Measurements from ENCODE around the gene CXCL12.
A peak's percentile ranks its signal among the peaks of the same experiment; 100 is the strongest.

CXCL12 gene

GRCh38 chr10:44372181-44372580 is 12.7 kb downstream of the CXCL12 start:
- Histone ChIP-seq H3K23ac (ENCODE audit: low read length in 2 of 2) (no peak overlapping the region), H3K27ac (ENCODE audit: low read length, poor library complexity, severe bottlenecking) (no peak overlapping the region), H3K4me1 (ENCODE audit: control insufficient read depth, insufficient read depth, low read depth, low read length) (peaks cover 10% of the 10 kb centered on the region), H2BK15ac (ENCODE audit: low read depth, poor library complexity, severe bottlenecking) (no peak overlapping the region), H3K14ac (ENCODE audit: low read length in 2 of 2) (no peak overlapping the region), H3K9ac (ENCODE audit: low read length) (no peak overlapping the region), H3K4me2 (ENCODE audit: low read length, poor library complexity, severe bottlenecking) (no peak overlapping the region), H4K8ac (ENCODE audit: low read length) (no peak overlapping the region), H3K4me3 (ENCODE audit: insufficient read depth in 1 of 2, low read depth in 1 of 2, low read length in 2 of 2) (no peak overlapping the region), H3K18ac (ENCODE audit: low read depth in 1 of 2, low read length in 2 of 2) (no peak overlapping the region), H3K4ac (ENCODE audit: low read depth in 1 of 2, low read length in 2 of 2) (no peak overlapping the region), H2AK5ac (ENCODE audit: low read length, severe bottlenecking) (no peak overlapping the region), H2AFZ (ENCODE audit: low read depth, low read length) (no peak overlapping the region), H2BK120ac (ENCODE audit: low read depth, low read length) (no peak overlapping the region), H3K9me3 (ENCODE audit: control insufficient read depth, low read length) (no peaks in the 10 kb centered on the region), H3K79me1 (replicated peaks; ENCODE audit: low read length, poor library complexity, severe bottlenecking) (peaks cover 3% of the 10 kb centered on the region), H3K36me3 (ENCODE audit: control insufficient read depth in 1 of 2, insufficient read depth in 2 of 2, low read depth in 1 of 2, low read length in 2 of 2) (peaks cover 44 to 68% of the 10 kb centered on the region in 2 experiments), H2BK5ac (ENCODE audit: low read depth, low read length, poor library complexity, severe bottlenecking) (no peak overlapping the region), H4K91ac (ENCODE audit: low read length) (no peak overlapping the region), H3K27me3 (ENCODE audit: control insufficient read depth in 1 of 2, insufficient read depth in 1 of 2, low read length in 2 of 2) (no peaks in the 10 kb centered on the region), H2BK12ac (ENCODE audit: low read length in 2 of 2) (no peak overlapping the region)
- WGBS = 95% methylated on average over 5 of the region's 5 CpGs
- DNase-seq = no peak

GRCh38 chr10:44370731-44371248 is 14.1 kb downstream of the CXCL12 start:
- Histone ChIP-seq H3K36me3 (ENCODE audit: control insufficient read depth in 1 of 2, insufficient read depth in 2 of 2, low read depth in 1 of 2, low read length in 2 of 2) (peaks cover 44 to 55% of the 10 kb centered on the region in 2 experiments), H2BK15ac (ENCODE audit: low read depth, poor library complexity, severe bottlenecking) (no peak overlapping the region), H3K27me3 (ENCODE audit: control insufficient read depth in 1 of 2, insufficient read depth in 1 of 2, low read length in 2 of 2) (no peaks in the 10 kb centered on the region), H4K8ac (ENCODE audit: low read length) (peak overlapping the region; percentile 51), H2AFZ (ENCODE audit: low read depth, low read length) (no peak overlapping the region), H3K14ac (ENCODE audit: low read length in 2 of 2) (no peak overlapping the region), H3K4ac (ENCODE audit: low read depth in 1 of 2, low read length in 2 of 2) (no peak overlapping the region), H2BK12ac (ENCODE audit: low read length in 2 of 2) (no peak overlapping the region), H2BK120ac (ENCODE audit: low read depth, low read length) (no peak overlapping the region), H3K9me3 (ENCODE audit: control insufficient read depth, low read length) (no peaks in the 10 kb centered on the region), H3K4me1 (ENCODE audit: control insufficient read depth, insufficient read depth, low read depth, low read length) (peaks cover 10% of the 10 kb centered on the region), H4K91ac (ENCODE audit: low read length) (peak overlapping the region; percentile 32), H2BK5ac (ENCODE audit: low read depth, low read length, poor library complexity, severe bottlenecking) (no peak overlapping the region), H3K4me2 (ENCODE audit: low read length, poor library complexity, severe bottlenecking) (no peak overlapping the region), H3K23ac (ENCODE audit: low read length in 2 of 2) (no peak overlapping the region), H3K18ac (ENCODE audit: low read depth in 1 of 2, low read length in 2 of 2) (no peak overlapping the region), H3K79me1 (replicated peaks; ENCODE audit: low read length, poor library complexity, severe bottlenecking) (peaks cover 3% of the 10 kb centered on the region), H2AK5ac (ENCODE audit: low read length, severe bottlenecking) (no peak overlapping the region), H3K4me3 (ENCODE audit: insufficient read depth in 1 of 2, low read depth in 1 of 2, low read length in 2 of 2) (no peak overlapping the region), H3K9ac (ENCODE audit: low read length) (no peak overlapping the region), H3K27ac (ENCODE audit: low read length, poor library complexity, severe bottlenecking) (no peak overlapping the region)
- DNase-seq = no peak
- whole genome bisulfite sequencing = 46% methylated on average over 10 of the region's 10 CpGs

DNA sequence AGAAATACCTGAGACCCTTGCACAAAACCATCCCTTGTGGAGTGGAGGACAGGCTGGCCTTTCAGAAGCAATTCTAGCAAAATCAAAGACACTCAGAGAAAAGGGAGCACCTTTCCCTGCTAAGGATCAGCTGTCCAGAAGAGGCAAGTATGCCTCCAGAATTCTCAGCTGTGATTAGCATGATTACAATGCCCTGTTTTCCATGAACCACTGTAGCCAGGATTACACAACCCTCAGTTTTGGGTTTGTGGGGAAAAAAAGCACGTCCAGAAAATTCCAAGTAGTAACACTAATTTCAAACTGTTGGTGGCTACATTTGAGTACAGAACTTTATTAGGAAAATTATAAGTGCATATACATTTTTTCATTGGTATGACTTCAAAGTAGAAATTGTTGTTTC is 15.0 kb downstream of the CXCL12 start:
- H4K91ac ChIP-seq (ENCODE audit: low read length) = no peak overlapping the region
- peaks cover 5% of the 10 kb centered on the region for H3K4me1 ChIP-seq (ENCODE audit: control insufficient read depth, insufficient read depth, low read depth, low read length)
- H3K27ac ChIP-seq (ENCODE audit: low read length, poor library complexity, severe bottlenecking) = no peak overlapping the region
- no peaks in the 10 kb centered on the region for H3K79me1 ChIP-seq (replicated peaks; ENCODE audit: low read length, poor library complexity, severe bottlenecking)
- no peaks in the 10 kb centered on the region for H3K27me3 ChIP-seq (ENCODE audit: control insufficient read depth in 1 of 2, insufficient read depth in 1 of 2, low read length in 2 of 2)
- no peak overlapping the region for H2BK5ac ChIP-seq (ENCODE audit: low read depth, low read length, poor library complexity, severe bottlenecking)
- no CpG with 5 or more reads among the region's 1 CpG for WGBS
- H3K9me3 ChIP-seq (ENCODE audit: control insufficient read depth, low read length) = no peaks in the 10 kb centered on the region
- H3K14ac ChIP-seq (ENCODE audit: low read length in 2 of 2) = no peak overlapping the region
- H3K23ac ChIP-seq (ENCODE audit: low read length in 2 of 2) = no peak overlapping the region
- no peak overlapping the region for H3K4me2 ChIP-seq (ENCODE audit: low read length, poor library complexity, severe bottlenecking)
- no peak overlapping the region for H2BK120ac ChIP-seq (ENCODE audit: low read depth, low read length)
- H4K8ac ChIP-seq (ENCODE audit: low read length) = no peak overlapping the region
- H3K36me3 ChIP-seq (ENCODE audit: control insufficient read depth in 1 of 2, insufficient read depth in 2 of 2, low read depth in 1 of 2, low read length in 2 of 2) = peaks cover 34 to 45% of the 10 kb centered on the region in 2 experiments
- no peak overlapping the region for H3K4ac ChIP-seq (ENCODE audit: low read depth in 1 of 2, low read length in 2 of 2)
- H3K9ac ChIP-seq (ENCODE audit: low read length) = no peak overlapping the region
- H2AFZ ChIP-seq (ENCODE audit: low read depth, low read length) = no peak overlapping the region
- peak; percentile 26 for DNase-seq
- H2BK12ac ChIP-seq (ENCODE audit: low read length in 2 of 2) = no peak overlapping the region
- H3K18ac ChIP-seq (ENCODE audit: low read depth in 1 of 2, low read length in 2 of 2) = no peak overlapping the region
- H2AK5ac ChIP-seq (ENCODE audit: low read length, severe bottlenecking) = no peak overlapping the region
- H3K4me3 ChIP-seq (ENCODE audit: insufficient read depth in 1 of 2, low read depth in 1 of 2, low read length in 2 of 2) = no peak overlapping the region
- H2BK15ac ChIP-seq (ENCODE audit: low read depth, poor library complexity, severe bottlenecking) = no peak overlapping the region

DNA sequence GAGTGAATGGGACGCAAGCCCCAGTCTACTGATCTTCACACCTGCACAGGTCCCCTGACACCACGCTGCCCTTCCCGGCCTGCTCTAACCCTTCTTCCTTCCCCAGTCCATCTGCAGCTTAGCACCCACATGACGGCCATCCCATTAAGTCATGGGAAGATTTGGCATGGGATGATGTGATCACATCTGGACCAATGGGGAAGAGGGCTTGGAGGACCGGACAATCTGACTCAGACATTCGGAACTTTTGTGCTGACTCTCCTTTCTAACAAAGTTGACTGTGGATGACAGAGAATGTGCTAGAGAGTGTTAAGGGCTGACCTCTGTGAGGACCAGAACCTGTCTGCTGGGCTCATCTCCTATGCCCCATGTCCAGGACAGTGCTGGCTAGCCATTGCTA is 15.6 kb downstream of the CXCL12 start:
- Histone ChIP-seq H2BK15ac (ENCODE audit: low read depth, poor library complexity, severe bottlenecking) (no peak overlapping the region), H3K36me3 (ENCODE audit: control insufficient read depth in 1 of 2, insufficient read depth in 2 of 2, low read depth in 1 of 2, low read length in 2 of 2) (peaks cover 30 to 40% of the 10 kb centered on the region in 2 experiments), H3K4me3 (ENCODE audit: insufficient read depth in 1 of 2, low read depth in 1 of 2, low read length in 2 of 2) (no peak overlapping the region), H3K4me1 (ENCODE audit: control insufficient read depth, insufficient read depth, low read depth, low read length) (peaks cover 5% of the 10 kb centered on the region), H3K4me2 (ENCODE audit: low read length, poor library complexity, severe bottlenecking) (no peak overlapping the region), H2AK5ac (ENCODE audit: low read length, severe bottlenecking) (no peak overlapping the region), H3K9me3 (ENCODE audit: control insufficient read depth, low read length) (no peaks in the 10 kb centered on the region), H2BK5ac (ENCODE audit: low read depth, low read length, poor library complexity, severe bottlenecking) (no peak overlapping the region), H2AFZ (ENCODE audit: low read depth, low read length) (no peak overlapping the region), H3K79me1 (replicated peaks; ENCODE audit: low read length, poor library complexity, severe bottlenecking) (no peaks in the 10 kb centered on the region), H4K91ac (ENCODE audit: low read length) (no peak overlapping the region), H3K9ac (ENCODE audit: low read length) (no peak overlapping the region), H3K23ac (ENCODE audit: low read length in 2 of 2) (no peak overlapping the region), H3K4ac (ENCODE audit: low read depth in 1 of 2, low read length in 2 of 2) (no peak overlapping the region), H3K18ac (ENCODE audit: low read depth in 1 of 2, low read length in 2 of 2) (no peak overlapping the region), H3K27me3 (ENCODE audit: control insufficient read depth in 1 of 2, insufficient read depth in 1 of 2, low read length in 2 of 2) (no peaks in the 10 kb centered on the region), H4K8ac (ENCODE audit: low read length) (no peak overlapping the region), H2BK120ac (ENCODE audit: low read depth, low read length) (no peak overlapping the region), H2BK12ac (ENCODE audit: low read length in 2 of 2) (no peak overlapping the region), H3K14ac (ENCODE audit: low read length in 2 of 2) (no peak overlapping the region), H3K27ac (ENCODE audit: low read length, poor library complexity, severe bottlenecking) (no peak overlapping the region)
- WGBS = 83% methylated on average over 5 of the region's 6 CpGs
- peak; percentile 66 for DNase-seq

Data from mesenchymal stem cell (in vitro differentiated cells and primary cell).